Embryonic facial prominence (tissue), 1 donor: ENCODE data around the gene TPPP.
"Not testable (repeated sequence)": the region's sequence is repeated elsewhere in the genome, so short reads cannot be mapped to it uniquely, and the experiment has no call there.

Source experiments
- DNase-seq: peaks from one replicate; pipeline ENCODE4 v3.0.0-alpha.2; 2016; ENCODE audit errors: extremely low spot score

Gene TPPP

GRCh38 chr5:645421-645820, 47.7 kb downstream of the TPPP start:
- DNase-seq, result no peak

GRCh38 chr5:644971-645370, 48.2 kb downstream of the TPPP start:
- DNase-seq, result no peak

- no peak for DNase-seq
Measured at GRCh38 chr5:644509-644908, 48.6 kb downstream of the TPPP start.

GRCh38 chr5:643811-644271, 49.3 kb downstream of the TPPP start:
- no peak for DNase-seq

GRCh38 chr5:643351-643801, 49.8 kb downstream of the TPPP start:
- no peak for DNase-seq

DNA sequence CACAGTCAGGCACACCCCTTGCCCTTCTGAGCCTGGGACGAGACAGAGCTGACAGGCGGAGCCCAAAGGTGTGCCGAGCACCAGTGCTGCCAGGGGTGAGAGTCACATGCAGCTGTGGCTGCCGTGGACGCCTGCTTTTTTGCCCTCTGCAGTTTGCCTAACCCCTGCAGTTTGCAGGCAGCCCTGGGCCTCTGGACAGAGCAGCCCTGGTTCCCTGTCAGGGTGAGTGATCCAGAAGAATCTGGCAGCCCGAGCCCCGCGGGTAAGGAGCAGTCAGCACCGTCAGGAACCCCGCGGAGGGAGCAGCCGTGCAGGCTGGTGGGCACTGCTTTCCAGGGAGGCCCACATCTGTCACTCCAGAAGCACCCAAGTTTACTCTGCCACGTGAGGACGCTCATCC, 50.7 kb downstream of the TPPP start:
- DNase-seq, result no peak

DNA sequence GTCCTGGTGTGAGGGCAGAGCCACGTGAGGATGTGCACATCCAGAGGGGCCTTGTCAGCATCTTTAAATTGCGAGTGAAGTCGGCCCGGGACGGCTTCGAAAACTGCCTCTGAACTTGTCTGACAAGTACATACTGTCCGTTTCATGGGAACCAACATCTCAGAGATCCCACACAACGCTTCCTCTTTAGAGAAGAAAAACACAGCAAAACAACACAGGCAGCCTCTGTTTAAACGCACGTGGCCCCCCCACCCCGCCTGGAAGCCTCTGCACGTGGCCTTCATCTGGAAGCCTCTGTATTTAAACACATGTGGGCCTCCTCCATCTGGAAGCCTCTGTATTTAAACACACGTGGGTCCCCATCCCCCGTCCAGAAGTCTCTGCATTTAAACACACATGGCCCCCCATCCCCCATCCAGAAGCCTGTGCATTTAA, 51.8 kb downstream of the TPPP start:
- DNase-seq, result no peak

- no peak for DNase-seq
Measured at GRCh38 chr5:640461-641330, 52.5 kb downstream of the TPPP start.

DNA sequence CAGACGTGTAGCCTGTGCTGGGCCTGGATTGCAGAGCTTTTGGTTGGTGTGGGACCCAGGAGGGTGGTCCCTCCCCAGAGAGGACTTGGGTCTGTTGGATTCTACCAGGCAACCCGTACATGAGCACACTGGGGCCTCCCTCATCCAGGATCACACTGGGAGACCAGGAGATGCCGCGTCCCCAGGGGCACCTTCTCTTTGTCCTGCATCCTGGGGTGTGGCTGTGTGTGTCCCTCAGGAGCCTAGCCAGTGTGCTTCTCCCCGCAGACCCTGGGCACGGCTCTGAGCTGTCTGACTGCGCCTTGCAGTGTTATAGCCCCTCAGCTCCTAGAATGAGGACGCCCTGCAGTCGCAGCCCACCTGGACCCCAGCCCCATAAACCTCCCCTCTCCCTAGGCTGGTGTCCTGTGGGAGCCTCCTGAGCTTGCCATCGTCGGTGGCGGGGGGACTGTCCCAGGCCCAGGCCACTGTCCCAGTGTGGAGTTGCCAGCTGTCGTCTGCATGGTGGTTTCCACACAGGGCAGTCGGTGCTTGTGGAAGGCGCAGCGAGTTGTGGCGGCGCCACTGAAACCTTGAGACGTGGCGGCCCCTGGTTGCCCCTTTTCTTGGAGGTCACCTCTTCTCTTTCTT, 53.5 kb downstream of the TPPP start:
- DNase-seq, result no peak

DNA sequence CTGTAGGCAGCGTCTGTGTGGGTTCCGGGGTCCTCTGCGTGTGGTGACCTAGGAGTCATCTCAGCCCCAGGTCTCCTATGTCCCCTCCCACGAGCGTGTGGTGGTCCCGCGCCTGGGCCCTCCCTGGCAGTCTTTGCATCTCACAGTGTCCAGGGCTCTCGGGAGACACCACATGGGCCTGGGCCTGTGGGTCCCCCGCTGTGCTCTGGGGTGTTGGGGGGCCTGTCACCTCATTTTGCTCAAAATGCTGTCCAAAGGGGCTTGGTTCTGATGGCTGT, 54.0 kb downstream of the TPPP start:
- DNase-seq, result no peak

DNA sequence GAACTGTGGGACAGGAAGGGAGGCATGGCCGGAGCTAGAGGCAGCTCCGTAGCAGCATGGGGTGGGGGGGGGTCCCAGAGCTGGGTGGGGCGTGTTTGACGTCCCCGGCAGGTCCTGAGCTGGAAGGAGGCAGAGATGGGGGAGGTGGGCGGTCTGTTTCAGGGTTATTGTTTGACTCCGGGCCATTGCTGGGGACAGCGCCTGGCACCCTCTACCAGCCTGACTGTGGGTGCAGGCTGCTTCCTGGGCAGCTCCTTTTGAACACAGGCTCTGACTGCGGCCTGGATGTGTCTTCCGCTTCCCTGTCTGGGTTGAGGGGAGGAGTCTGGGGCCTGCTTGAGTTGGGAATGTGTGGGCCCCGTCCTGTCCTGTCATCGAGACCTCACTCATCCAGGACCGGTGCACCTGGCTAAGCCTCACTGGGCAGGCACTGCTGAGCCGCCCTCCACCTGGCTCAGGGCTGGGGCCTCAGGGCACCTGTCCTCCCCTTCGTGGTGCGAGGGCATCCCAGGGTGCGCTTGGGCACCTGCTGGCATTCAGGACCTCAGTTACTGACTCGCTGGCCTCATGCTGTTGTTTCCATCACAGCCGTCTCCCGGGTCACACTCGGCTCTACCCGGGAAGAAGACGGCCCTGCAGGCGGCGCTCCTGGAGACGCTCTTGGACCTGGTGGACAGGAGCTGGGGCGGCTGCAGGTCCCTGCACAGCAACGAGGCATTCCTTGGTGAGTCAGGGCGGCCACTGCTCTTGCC, 54.5 kb downstream of the TPPP start:
- DNase-seq, result no peak

DNA sequence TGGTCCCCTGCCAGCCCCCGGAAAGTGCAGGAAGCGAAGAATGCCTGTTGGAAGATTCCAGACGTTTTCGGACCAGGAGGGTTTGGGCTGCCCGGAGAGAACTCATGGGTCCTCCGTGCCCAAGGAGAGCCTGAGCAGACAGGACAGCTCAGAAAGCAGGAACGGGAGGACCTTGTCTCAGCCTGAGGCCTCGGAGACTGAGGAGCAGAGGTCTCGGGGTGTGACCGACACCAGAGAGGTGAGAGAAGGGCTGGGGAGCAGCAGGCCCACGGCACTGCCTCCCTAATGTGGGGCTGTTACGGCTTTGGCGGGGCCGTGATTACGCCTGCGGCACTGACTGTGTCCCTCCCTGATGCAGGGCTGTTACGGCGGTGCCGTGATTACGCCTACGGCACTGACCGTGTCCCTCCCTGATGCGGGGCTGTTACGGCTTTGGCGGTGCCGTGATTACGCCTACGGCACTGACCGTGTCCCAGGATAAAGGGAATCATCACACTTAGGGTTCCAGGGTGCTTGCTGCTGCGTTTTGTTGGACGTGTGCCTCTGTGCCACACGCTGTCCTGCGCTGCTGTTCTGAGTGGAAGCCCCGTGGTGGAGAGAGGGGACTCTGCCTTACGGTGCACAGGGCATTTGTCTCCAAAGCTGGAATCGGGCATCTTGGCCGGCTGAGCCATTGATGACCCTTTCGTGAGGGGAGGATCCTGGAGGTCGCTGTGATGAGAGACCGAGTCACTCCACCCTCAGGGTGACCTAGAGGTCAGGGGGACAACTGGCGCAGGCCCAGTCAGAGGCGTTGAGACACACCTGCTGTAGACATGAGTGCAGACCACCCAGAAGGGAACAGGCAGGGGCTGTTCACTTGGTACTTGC, 55.3 kb downstream of the TPPP start:
- no peak for DNase-seq

GRCh38 chr5:636951-637350, 56.2 kb downstream of the TPPP start:
- DNase-seq, result no peak

DNA sequence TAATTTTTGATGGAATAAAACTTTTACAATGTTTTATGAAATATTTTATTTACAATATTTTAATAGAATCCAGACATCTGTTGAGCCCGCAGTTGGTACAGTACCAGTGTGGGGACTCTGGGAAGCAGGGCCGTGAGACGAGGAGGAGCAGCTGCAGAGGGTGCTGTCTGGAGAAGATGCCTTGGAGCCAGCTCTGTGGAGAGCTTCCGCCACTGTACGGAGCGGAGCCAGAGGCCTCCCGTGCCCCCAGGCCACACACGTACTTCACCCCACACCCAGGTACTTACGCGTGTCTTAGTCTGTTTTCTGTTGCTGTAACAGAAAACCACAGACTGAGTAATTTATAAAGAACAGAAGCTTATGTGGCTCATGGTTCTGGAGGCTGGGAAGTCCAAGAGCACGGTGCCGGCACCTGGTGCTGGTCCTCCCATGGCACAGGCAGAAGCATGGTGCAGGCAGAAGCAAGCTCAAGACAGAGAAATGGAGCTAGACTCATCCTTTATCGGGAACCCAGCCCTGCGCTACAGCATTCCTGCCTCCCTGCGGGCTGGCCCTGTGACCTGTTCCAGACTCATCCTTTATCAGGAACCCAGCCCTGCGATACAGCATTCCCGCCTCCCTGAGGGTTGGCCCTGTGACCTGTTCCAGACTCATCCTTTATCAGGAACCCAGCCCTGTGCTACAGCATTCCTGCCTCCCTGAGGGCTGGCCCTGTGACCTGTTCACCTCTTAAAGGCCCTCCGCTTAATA, 57.7 kb downstream of the TPPP start:
- DNase-seq, result no peak

DNA sequence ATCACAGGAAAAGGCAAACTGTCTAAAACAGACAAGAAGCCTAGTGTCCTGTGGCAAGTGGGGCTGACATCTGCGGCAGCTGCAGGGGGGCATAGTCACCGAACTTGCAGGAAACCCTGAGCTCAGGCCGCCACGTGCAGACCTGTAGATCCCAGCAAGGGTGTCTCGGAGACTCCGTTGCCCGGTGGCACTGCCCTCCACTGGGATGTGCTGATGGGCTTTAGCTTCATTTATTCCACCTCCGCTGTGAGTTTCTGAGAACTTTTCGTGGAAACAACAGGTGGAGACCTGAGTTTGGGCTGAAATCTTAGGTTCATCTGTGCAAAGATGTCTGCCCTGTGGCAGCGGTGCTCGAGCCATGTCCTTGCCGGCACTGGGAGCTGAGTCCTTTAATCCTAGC, 59.0 kb downstream of the TPPP start:
- DNase-seq, result no peak

GRCh38 chr5:633501-633955, 59.6 kb downstream of the TPPP start:
- no peak for DNase-seq

- DNase-seq, result not testable (repeated sequence)
Measured at GRCh38 chr5:628351-629205, 64.6 kb downstream of the TPPP start.

- DNase-seq, result no peak
Measured at GRCh38 chr5:627840-628239, 65.3 kb downstream of the TPPP start.

DNA sequence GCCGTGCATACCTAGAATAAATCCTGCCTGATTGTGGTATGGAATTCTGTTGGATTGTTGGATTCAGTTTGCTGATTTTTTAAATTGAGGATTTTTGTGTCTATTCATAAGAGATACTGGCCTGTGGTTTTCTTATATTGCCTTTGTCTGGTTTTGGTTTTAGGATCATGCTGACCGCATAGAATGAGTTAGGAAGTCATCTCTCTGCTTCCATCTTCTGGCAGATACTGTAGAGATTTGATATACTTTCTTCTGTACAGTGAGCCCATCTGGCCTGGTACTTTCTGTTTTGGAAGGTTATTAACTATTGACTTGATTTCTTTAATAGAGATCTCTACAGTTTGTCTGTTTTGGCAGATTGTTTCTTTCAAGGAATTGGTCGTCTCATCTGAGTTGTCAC, 66.3 kb downstream of the TPPP start:
- no peak for DNase-seq

DNA sequence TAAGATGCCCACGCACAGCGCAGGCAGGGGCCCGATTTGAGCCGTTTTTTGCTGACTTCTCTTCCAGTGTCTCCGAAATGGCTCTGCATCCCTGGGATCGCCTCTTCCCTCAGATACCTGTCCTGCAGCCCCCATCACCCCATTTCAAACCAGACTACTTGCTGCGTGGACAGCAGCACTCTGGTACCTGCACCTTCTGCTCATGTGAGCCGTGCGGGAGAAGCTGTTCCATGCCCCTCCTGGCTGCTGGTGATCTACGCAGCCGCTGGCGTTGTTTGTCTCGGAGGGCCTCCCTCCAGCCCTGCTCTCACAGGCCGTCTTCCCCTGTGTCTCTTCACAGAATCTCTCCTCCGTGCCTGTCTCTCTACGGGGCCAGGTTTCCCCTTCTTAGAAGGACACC, 67.6 kb downstream of the TPPP start:
- DNase-seq, result no peak
